ENCODE results near the gene C11orf71.

C11orf71 gene

GRCh38 chr11:114358716-114359115, 41.6 kb downstream of the C11orf71 start:
- DNase-seq (ENCODE audit: low read depth), result no peak

GRCh38 chr11:114354076-114354475, 46.2 kb downstream of the C11orf71 start:
- no peak for DNase-seq (ENCODE audit: low read depth)

- no peak for DNase-seq (ENCODE audit: low read depth)
These were observed 46.9 kb downstream of the C11orf71 start for GRCh38 chr11:114353443-114353842.

GRCh38 chr11:114350022-114350421, 50.3 kb downstream of the C11orf71 start:
- DNase-seq (ENCODE audit: low read depth), result no peak
